HG03064 (cell line): ENCODE data around the gene MID1.

Source experiments
- ATAC-seq: cut with Tn5 transposase; IDR thresholded peaks from one replicate; pipeline ENCODE4 v1.9.1; 2021; ENCODE audit warnings: low read depth; ENCODE audit not compliant: unreplicated experiment

The MID1 gene

GRCh38 chrX:10505726-10506125, 114.7 kb downstream of the MID1 start:
- ATAC-seq = no peak

DNA sequence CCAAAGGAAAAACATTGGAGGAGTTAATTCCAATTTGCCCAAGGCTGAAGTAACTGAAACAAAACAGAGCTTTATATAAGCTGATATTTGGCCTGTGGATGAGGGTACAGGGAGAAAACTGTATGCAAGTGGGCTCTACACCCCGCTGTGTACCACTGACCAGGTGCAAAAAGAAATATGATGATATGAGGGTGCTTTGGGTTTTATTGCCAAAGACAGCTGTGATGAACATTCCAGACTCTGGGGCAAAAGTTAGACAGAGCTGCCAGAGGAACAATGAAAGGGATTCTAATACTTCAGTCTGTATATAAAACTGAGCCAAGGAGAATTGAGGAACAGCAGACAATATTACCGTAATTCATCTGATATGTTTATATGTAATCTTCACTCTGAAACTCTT, 117.4 kb downstream of the MID1 start:
- ATAC-seq = no peak

DNA sequence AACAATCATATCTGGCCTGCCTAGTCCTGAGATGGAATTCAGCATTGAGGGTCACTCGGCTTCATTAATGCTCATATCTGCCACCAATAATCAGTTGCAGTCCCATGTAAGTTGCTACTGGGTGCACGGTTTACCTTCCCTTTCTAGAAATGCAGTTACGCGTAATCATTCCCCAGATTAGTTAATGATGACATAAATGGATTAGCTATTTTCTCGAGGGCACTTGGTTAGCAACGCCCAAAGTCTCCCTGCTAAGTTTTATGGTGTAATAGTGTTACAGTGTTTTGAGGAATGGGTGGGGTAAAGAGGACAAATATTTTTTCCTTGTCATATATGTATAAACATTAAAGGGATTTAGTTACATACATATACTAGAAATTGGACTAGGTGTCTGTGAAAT, 118.8 kb downstream of the MID1 start:
- no peak for ATAC-seq

- no peak for ATAC-seq
Measured at GRCh38 chrX:10496345-10496965, 123.9 kb downstream of the MID1 start.

GRCh38 chrX:10495677-10496076, 124.7 kb downstream of the MID1 start:
- no peak for ATAC-seq

GRCh38 chrX:10492250-10492649, 128.1 kb downstream of the MID1 start:
- ATAC-seq = no peak

DNA sequence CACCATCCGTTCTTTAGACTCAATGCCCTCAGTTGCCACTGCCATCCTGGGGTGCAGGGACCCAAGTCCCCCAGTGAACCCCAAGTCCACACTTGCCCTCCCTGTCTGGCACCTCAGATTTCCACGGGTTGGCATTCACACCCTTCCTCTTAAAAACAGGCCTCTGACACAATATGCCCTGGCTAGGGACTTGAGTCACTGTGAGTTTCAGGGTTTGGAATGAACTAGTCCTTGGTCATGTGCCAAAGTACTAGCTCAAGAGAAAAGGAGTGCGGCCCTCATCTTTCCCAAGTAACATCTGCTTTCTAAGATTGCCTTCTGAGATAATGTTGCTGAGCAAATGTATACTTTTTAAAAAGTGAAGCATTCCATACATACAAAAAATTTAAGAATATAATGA, 134.0 kb downstream of the MID1 start:
- no peak for ATAC-seq

DNA sequence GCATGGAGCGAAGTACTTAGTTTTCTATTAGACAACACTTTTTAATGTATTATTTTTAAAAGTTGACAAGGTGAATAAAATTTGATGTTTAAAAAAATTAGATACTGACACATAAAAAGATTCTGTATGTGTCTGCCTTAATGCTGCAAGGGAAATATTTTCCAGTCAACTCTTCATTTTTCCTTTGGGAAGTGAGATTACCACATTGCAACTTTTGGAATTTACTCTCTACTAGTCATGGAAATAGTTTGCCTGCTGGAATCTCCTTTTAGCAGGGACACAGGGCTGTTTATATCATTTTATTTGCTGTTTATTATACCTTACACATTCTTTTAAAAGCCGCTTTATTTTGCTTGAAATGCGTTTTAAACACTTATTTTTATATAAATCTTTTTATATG, 135.1 kb downstream of the MID1 start:
- no peak for ATAC-seq

DNA sequence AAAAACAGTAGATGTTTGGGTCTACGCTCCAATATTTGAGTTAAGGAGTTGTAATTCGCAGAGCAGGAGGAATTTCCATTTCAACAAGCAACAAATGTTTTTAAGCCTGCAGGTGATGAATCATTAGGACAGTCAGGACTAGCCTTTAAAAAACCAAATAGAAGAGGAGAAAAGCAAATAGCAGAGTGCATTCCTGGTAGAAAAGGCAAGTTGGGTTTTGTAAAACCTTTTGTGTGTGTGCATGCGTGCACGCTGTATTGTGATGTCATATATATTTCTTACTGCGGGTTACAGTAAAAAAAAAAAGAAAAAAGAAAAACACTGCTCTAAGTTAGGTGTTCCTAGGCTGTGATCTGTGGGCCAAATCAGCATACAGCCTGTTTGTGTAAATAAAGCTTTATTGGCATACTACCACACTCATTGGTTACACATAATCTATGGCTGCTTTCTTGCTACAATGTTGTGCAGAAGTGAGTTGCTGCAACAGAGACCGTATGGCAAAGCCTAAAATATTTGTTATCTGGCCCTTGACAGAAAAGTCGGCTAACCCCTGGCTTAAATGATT, 135.6 kb downstream of the MID1 start:
- no peak for ATAC-seq

DNA sequence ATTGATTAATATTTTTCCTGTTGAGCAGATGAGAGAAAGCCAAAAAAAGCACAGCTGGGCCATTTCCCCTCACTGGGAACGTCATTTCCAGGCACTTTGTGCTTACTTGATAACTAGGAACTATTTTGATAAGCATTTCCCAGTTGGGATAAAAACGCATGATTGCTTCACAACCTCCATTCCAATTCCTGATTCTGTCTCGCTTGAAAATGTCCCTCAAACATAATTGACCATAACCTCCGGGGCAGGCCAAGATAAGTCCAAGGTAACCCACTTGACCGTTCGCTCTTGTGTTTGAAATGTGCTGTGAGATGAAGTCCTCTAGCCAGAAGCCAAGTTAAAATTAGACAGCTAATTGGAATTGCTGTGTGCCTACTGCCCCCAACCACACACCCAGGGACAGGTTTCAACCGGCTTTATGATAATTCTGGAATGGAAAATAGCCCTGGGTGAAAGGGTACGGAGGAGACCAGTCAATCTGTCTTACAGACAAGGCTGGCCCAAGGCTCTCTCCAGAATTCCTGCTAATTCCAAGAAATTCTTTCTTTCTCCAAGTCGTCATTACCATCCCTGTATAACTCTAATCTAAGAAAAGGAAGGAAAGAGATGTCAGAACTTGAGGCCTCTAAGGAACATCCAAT, 137.1 kb downstream of the MID1 start:
- ATAC-seq = no peak

GRCh38 chrX:10482708-10483107, 137.7 kb downstream of the MID1 start:
- no peak for ATAC-seq

GRCh38 chrX:10482261-10482660, 138.1 kb downstream of the MID1 start:
- ATAC-seq = no peak

DNA sequence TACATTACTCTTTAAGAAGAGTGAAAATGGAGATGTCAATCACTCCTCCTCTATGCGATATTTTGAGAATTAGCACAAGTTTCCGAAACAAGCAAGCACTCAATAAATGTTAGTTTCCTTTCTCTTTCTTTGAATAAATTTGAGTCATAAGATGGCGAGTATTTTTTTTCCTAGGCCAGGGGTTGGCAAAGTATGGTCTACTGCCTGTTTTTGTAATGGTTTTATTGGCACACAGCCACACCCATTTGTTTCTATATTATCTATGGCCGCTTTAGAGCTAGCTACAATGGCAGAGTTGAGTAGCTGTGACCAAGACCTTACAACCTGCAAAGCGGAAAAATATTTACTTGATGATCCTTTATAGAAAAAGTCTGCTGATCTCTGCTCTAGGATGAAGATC, 139.5 kb downstream of the MID1 start:
- ATAC-seq = no peak

GRCh38 chrX:10479508-10479907, 140.9 kb downstream of the MID1 start:
- no peak for ATAC-seq

- ATAC-seq = no peak
Measured at GRCh38 chrX:10477525-10477924, 142.9 kb downstream of the MID1 start.

GRCh38 chrX:10474913-10475568, 145.3 kb downstream of the MID1 start:
- no peak for ATAC-seq

GRCh38 chrX:10474510-10474909, 145.9 kb downstream of the MID1 start:
- ATAC-seq = no peak

GRCh38 chrX:10471418-10471817, 149.0 kb downstream of the MID1 start:
- no peak for ATAC-seq

DNA sequence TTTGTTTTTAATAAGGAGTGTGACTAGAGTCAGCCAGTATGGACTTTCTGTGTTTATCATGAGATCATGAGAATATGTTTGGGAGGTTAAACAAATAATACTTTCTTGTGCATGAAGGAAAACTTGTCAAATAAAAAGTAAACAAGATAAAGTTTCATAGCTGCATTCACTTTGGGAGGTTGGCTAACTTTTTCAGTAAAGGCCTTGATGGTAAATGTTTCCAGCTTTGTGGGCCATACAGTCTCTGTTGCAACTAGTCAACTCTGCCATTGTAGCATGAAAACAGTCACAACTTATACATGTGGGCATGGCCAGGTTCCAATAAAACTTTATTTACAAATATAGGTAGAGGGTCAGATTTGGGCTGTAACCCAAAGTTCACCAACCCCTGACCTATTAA, 150.4 kb downstream of the MID1 start:
- ATAC-seq = no peak

DNA sequence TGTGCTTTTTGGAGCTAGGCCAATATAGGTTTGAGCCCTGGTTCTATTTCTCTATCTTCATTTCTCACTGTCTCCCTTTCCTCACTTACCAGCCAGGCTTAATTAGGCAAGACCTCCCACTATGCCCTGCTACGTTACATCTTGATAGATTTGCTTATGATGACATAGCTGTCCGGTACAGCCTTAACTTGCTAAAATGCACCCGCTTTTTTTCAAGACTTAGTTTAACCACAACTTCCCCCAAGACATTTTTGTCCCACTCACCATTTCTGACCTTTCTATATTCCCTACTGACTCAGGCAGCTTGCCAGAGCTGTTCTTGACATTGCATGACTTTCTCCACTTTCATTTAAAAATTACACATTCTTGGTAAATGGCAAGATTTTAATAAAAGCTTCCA, 152.6 kb downstream of the MID1 start:
- no peak for ATAC-seq

GRCh38 chrX:10465254-10465653, 155.1 kb downstream of the MID1 start:
- ATAC-seq = no peak

- ATAC-seq = no peak
Measured at GRCh38 chrX:10457092-10457491, 163.3 kb downstream of the MID1 start.
